NCI-H748 (cell line): ENCODE measurements around the gene CIROP.

Experiments
- DNase-seq: peaks from one replicate; lab custom pipeline; 2025; ENCODE audit not compliant: unreplicated experiment; lab: John Stamatoyannopoulos, UW

The CIROP gene, protein sequence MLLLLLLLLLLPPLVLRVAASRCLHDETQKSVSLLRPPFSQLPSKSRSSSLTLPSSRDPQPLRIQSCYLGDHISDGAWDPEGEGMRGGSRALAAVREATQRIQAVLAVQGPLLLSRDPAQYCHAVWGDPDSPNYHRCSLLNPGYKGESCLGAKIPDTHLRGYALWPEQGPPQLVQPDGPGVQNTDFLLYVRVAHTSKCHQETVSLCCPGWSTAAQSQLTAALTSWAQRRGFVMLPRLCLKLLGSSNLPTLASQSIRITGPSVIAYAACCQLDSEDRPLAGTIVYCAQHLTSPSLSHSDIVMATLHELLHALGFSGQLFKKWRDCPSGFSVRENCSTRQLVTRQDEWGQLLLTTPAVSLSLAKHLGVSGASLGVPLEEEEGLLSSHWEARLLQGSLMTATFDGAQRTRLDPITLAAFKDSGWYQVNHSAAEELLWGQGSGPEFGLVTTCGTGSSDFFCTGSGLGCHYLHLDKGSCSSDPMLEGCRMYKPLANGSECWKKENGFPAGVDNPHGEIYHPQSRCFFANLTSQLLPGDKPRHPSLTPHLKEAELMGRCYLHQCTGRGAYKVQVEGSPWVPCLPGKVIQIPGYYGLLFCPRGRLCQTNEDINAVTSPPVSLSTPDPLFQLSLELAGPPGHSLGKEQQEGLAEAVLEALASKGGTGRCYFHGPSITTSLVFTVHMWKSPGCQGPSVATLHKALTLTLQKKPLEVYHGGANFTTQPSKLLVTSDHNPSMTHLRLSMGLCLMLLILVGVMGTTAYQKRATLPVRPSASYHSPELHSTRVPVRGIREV

GRCh38 chr14:23104591-23105347, at the start of gene CIROP:
TSS of gene CIROP (minus strand) at chr14:23104989. CDS start at chr14:23104920, 69 bp downstream.
- DNase-seq, result no peak

GRCh38 chr14:23153851-23154796, 49.3 kb upstream of the CIROP start:
- no peak for DNase-seq

DNA sequence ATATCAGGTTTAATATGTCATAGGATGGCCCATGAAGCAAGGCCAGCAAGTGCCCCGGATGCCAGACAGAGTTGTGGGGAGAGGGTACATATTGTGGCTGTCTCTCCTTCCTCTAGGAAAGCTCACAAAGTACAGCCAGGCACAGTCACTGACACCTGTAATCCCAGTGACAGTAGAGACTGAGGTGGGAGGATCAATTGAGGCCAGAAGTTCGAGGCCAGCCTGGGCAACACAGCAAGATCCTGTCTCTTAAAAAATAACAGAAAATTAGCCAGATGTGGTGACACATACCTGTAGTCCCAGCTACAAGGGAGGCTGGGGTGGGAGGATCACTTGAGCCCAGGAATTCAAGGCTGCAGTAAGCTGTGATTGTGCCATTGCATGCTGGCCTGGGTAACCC, 46.6 kb upstream of the CIROP start:
- DNase-seq, result no peak

- no peak for DNase-seq
Measured at GRCh38 chr14:23149745-23150144, 45.0 kb upstream of the CIROP start.

GRCh38 chr14:23148591-23149249, 43.9 kb upstream of the CIROP start:
- no peak for DNase-seq

- DNase-seq, result no peak
Measured at GRCh38 chr14:23147676-23148075, 42.9 kb upstream of the CIROP start.

DNA sequence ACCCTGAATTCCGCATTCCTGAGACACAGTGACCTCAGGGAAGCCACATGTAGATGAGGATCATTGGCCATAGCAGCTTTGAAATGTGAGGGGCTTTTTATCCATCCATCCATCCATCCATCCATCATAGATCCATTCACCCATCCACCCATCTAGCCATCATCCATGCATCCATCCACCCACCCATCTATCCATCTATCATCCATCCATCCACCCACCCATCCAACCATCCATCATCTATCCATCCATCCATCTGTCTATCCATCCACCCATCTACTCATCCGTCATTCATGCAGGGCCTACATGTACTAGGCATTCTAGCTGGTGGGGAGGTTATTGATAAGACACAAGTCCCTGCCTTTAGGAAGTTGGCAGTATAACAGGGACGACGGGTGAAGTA, 42.2 kb upstream of the CIROP start:
- no peak for DNase-seq

DNA sequence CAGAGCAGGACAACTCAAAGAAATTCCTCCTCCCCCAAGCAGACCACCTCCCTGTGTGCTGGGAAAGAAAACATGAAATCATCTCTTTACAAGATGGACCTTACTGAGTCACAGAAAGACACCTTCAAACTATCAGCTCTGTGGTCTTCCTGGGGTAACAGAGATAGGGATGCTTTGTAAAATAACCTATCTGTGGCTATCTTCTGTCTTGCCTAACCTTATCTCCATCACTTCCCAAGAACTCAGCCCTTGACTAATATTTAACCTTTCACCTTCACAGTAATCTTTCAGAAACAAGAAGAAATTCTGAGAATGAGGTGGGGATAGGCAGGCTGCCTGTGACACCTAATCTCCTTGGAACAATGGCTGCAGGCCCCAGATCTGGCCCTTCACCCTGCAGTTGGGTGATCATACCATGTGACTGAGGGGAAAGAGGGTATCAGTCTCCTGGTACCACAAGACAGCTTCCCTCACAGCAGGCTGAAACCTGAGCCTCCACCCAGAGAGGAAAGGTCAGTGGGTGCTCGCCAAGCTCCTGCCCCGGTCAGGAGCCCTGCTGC, 41.6 kb upstream of the CIROP start:
- no peak for DNase-seq

GRCh38 chr14:23145794-23146350, 41.1 kb upstream of the CIROP start:
- no peak for DNase-seq

DNA sequence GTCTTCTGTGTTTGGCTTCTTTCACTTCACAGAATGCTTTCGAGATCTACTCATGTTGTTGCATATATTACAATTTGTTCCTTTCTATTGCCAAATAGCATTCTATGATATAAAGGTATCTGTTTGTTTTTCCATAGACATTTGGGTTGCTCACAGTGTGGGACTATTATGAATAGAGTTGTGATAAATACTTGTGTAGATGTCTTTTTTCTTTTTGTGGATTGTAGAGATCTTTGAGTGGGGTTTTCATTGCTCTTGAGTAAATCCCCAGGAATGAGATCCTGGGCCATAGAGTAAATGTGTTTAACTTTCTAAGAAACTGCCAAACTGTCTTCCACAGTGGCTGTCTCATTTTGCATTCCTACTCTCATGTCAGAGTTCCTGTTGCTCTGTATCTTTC, 39.1 kb upstream of the CIROP start:
- DNase-seq, result no peak

DNA sequence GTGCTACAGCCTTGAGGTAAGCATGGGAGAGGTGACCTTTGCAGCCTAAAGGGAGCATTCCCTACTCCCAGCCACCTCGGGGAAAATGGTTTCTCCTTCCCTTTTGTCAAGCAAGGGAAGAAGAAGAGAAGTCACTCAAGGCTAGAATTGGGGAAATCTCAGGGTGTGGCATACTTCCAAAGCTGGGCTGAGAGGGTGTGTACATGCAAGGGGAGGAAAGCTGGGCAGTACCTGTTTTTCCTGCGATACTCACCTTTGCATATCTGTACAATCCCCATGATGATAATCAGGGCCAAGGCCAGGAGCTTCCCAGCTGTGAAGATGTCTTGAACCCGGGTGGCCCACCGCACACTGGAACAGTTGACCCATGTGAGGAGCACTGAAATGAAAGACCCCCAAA, 38.0 kb upstream of the CIROP start:
- no peak for DNase-seq

DNA sequence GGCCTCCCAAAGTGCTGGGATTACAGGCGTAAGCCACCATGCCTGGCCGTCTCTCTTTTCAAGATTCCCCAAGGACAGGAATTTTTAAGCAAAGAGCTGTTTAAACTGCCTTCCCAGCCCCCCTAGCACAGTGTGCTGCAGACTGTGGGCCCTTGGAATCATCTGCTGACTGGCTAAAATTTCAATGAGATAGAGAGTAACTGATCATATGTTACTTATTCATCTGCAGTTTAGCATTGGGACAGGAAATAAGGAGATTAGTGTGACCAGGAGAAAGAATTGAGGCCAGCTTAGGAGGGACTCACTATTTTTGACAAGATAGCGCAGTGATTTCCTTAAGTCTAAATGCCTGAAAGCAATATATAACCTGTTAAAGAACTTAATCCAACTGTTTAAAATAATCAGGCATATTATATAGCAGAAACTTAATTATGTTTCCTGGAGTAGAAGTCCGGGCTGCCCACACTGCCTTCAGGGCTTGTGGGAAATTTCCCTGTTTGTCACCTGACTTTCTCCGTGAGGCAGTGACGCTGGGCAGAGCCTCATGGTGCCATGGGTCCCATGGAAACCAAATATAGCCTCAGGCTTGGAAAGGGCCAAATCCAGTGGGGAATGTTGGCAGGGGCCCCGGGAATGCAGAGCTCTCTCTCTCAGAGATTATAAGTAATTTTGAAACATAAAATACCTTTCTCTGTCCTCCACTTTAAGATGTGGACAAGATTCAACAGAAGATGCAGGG, 37.1 kb upstream of the CIROP start:
- DNase-seq, result peak; percentile 37

DNA sequence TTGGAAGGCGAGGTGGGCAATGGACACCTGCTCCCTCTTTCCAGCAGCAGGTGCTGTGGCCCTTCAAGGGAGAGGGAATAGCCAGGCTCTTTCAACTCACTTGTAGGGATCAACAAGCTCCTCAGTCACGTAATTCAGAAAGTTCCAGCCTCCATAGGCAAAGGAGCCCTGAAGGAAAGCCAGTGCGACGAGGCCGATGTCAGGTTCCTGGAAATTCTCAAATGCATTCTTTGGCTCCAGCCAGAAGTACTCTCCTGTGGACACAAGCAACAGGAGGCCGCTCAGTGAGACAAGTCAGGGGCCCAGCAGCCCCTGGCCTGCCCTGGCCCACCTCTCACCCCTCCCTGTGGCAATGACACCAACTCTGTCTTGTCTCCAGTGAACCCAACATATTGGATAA, 35.6 kb upstream of the CIROP start:
- DNase-seq, result no peak

- no peak for DNase-seq
Measured at GRCh38 chr14:23139874-23140273, 35.1 kb upstream of the CIROP start.

DNA sequence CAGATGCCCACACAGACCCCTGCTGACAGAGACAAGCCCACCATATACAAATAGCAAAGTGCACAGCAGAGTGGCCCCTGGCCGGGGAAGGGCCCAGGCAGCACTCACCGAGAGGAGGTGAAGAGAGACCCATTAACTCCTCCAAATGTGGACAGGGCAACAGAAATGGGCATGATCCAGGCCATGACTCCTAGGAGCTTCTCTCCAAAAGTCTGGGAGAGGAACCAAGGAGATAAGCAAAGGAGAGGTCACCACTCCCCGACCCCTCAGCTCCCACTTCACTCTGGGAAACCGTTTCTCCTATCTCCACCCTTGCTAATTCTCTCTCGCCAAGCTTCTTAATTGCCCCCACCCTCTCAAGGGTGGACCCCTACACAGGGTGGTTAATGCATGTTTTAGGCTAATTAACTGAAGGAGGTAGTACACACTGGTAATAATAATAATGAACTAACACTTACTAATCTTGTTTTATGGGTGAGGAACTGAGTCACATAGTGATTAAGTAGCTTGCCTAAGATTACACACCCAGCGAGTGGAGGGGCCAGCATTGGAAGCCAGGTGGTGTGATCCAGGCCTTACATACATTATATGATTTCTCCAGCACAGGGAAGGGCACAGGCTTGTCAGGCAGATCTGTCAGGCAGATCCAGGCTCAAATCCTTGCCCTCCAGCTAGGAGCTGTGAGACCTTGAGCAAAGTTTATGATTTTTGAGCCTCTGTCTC, 33.2 kb upstream of the CIROP start:
- no peak for DNase-seq

DNA sequence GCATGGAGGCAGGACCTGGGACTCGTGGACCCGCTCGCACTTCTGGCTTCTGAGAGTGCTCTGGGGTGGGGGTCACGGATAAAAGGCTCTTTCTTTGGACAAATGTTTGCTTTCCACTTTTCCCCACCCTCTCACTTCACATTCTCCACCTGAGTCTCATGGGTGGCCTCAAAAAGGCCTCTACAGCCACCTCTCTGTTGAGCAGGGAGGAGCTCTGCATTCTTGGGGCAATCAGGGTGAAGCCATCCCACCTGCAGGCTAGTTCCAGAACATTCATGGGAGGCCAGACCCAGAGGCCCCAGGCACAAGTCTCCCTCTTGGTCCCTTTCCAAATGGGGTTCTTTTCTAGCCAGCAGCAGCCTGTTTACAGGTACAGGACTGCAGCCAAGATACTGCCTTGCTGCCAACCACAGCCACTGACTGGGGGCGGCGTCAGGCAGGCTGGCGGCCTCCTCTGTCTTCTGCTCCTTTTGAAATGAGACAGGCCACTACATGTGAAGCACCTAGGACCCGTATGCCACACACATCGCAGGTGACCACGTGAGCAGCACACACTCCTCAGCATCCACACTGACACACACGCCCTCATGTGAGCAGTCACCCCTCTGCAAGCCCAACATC, 32.5 kb upstream of the CIROP start:
- DNase-seq, result no peak

- no peak for DNase-seq
Measured at GRCh38 chr14:23136566-23137133, 31.9 kb upstream of the CIROP start.
